CD4-positive, alpha-beta T cell treated with Interleukin-4 for 4 hours (primary cell): ENCODE results near the gene PEPD.

Experiments
- DNase-seq: peaks from one replicate; pipeline ENCODE4 v3.0.0-alpha.2; 2020

Gene PEPD

DNA sequence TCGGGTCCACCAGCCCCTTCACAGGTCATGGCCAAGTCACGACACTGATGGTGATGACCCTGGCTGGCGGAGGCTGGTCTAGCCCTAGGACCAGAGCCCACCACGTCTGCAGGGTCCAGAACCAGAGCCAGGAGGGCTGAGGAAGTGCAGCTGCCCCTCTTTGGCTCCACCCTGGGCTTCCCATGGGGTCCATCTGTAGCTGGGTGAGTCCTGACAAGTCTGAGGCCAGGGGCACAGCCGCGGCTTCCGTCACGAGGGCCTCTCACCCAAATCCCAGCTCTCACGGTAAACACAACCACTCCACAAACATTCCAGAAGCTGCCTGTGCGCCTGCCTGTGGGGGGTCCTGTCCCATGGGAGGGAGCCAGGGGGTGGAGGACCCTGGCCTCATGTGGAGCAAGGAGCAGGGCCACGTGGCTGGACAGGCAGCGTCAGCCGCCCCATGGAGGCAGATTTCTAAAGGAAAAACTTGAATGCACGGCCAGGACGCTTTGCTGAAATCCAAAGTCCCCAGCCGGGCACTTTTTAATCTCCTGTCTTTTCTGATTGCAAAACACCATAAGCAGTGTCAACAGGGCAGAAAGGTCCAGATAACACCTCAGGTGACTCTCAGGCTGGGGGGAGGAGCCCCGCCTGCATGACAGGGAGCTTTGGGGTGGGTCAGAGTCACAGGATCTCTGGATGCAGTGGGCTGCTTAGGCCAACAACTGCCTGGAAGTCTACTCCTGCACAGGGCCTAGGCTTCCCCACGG is 118.2 kb downstream of the PEPD start:
- DNase-seq, result no peak

DNA sequence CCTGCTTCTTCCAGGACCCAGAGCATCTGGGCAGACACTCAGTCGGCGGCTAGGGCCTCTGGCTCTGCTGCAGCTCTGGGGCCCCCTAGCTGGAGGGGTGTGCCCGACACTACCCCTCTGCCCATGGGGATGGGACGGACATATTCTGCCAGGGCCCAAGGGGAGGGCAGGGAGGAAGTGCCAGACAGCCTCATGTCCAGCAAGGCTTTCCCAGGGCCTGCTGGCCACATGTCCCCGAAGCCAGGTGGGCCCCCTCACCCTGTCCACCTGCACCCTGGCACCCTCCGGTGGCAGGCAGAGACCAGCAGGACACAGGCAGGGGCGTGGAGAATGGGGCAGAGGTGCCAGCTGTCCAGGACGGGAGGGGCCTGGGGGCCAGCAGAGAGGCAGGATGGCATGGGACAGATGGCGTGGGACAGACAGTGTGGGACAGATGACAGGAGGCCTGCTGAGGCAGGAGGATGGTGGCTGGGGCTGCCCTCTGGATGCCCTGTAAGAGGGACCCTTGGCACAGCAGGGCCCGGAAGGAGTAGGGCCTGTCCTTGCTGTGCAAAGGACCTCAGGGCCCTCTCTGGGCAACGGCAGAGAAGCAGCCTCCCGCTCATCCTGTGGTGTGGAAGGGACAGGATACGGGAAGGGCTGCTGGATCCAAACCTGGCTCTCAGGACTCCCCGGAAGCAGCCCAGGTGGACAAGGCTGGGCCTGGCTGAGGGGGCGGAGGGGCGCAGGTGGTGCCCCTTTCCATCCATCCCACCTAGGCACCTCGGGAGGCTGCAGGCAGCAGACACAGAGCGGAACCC is 119.0 kb downstream of the PEPD start:
- no peak for DNase-seq

- no peak for DNase-seq
Observed at GRCh38 chr19:33401683-33402420, 119.7 kb downstream of the PEPD start.

- no peak for DNase-seq
Observed at GRCh38 chr19:33400856-33401682, 120.5 kb downstream of the PEPD start.

DNA sequence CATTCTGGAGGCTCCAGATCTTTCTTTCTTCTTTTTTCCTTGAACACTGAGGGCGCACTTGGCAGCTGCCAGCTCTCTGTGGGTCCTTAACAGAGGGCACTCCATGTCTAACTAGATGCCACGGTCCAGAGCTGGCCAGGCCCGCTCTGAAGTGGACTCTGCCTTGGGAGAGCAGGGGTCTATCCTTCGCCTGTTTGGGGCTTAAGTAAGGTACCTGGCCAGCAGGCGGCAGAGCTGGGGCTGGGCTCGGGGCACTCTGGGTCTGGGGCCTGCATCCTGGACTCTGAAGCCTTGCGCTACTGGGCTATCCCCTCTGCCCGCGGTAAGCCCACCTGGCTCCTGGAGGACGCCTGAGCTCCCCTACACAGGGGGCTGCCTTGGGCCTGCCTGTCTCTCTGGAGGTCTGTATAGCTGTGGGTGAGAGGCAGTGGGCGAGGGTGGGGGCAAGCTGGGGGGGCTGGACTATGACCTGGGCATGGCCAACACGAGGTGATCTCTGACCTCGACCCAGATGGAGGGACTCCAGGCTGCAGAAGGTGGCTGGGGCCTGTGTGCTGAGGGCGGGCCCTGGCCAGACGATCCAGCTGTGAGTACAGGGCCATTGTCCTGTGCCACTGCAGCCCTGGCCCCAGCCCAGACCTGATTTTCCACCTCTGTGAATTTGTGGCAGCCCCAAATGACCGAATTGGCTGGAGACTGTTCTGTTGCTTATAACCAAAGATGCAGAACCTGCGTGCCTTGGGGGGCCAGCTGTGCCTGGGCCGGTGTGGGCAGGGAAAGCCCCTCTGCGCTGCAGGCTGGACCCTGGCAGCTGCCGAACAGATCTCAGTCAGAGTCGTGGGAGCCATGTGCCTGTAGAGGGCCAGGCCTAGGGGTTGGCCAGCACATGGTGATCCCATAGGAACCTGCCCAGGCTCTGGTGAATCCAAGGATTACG is 121.6 kb downstream of the PEPD start:
- DNase-seq, result no peak

DNA sequence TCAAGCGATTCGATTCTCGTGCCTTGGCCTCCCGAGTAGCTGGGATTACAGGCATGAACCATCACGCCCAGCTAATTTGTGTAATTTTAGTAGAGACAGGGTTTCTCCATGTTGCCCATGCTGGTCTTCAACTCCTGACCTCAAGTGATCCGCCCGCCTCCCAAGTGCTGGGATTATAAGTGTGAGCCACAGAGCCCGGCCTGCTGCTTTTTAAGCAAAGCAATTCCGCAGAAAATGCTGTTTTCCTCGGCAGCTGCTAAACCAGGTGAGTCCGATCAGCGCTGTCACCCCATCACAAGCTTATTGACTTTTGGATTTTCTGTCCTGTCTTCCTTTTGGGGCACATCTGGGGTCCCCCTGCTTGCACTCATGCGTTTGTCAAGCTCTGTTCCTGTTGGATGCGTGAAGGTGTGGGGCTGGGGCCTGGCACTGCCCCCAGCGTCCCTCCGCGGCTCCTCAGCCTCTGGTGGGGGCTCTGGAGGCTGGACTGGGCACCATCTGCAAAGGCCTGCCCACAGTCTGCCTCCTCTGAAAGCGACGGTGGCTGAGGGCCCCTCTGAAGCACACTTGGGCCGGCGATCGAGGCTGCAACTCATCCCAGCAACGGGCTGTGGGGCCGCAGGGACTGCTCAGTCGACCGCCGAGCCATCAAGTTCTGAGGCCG is 122.4 kb downstream of the PEPD start:
- no peak for DNase-seq

DNA sequence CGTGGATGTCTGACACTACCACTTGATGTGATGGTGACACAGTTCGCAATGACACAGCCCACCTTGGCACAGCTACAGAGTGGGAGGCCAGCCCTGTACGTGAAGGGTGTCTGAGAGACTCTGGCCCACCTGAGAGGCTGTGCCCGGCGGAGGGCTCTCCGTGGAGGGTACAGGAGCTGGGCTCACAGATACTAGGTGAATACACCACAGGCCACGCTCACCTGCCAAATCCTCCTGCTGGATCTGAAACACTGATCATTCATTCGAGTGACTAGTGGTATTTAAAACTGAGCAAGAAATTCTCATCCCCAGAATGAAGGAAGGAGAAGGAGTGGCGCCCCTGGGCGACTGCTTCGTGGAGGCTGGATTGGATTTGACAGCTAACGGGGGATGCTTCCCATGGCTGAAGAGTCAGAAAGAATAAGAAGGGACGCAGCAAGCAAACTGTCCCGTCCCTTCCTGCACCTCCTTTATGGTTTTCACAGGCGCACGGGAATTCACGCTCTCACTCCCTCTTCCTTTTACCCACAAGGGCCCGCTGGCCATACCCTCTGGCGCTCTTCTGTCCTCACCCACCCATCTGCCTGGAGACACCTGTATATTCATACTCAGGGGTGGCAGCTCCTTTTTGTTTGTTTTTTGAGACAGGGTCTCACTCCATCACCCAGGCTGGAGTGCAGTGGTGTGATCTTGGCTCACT is 123.1 kb downstream of the PEPD start:
- DNase-seq, result no peak

GRCh38 chr19:33397536-33398360 is 123.8 kb downstream of the PEPD start:
- no peak for DNase-seq

DNA sequence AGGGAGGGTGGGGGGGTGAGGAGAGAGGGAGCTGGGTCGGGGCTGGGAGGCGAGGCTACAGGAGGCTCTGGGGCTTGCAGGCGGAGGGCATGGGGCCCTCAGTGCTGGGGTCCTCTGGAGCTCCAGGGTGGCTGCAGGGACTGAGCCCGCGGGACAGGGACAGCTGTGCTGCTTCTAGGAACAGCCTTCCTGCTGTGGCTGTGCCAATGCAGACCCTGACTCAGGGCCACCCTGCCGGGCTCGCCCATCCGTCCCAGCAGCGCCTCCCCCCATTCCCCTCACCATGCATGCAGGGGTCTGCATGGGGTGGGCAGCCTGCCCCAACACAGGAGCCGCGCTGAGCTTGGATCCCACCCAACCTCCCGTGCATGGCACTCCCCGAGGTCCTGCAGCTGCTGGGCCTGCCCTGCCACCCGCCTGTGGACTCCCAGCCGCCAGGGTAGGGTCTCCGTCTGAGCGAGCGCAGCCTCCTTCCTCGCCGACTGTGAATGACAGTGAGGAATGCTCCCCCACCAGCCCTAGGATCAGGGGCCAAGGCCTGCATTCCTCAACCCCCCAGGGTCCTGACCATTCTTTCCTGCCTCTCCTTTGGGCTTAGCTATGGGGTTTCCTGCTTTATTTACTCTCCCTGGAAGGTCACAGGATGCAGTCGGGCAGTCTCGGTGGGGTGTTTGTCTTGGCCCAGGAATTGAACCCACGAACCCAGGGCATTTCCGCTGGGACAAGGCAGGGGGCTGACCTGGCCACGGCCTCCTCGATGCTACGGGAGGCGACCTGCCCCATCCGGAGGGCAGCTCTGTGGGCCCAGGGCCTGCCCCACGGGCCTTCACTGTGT is 124.7 kb downstream of the PEPD start:
- no peak for DNase-seq

DNA sequence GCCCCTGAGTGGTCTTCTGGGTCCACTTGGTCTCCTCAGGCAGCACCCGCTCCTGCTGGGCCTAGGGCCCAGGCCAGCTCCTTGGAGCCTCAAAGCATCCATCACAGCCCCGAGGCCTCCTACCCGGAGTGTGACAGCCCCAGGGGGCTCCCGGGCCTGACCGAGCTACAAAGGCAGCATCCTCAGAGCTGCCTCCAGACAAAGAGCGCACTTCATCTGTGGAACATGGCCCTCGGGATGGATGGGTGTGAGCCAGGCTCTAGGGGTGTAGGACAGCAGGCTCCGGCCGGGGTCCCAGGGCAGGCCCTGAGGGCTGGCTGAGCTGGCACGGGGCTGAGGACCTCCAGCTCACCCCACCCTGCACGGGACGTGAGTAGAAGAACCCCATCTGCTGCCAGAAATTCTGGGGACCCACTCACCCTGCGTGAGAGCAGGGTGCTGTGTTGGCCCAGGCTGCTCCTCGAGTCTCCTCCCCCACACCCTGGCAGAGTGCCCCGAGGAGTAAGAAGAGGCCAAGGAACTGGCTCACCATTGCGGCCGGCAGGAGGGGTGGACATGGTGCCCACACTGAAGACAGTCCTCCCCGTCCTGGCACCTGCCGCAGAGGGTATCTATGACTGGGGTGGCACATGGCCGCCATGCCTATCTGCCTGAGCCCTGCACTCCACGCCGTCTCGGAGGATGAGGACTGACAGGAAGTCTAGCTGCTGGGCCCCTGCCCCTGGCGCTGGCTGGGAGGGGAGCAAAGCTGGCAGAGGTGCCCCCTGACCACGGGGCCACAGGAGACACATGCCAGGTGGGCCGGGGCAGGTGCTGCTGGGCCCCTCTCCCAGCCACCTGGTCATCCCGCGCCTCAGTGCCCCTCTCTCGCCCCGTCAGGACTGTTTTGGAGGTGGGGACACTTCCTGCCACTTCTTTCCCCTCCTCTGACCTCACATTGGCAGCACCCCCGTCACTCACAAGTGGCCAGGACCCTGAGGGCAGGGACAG is 125.7 kb downstream of the PEPD start:
- no peak for DNase-seq

GRCh38 chr19:33394723-33395560 is 126.6 kb downstream of the PEPD start:
- DNase-seq, result no peak

GRCh38 chr19:33394006-33394722 is 127.4 kb downstream of the PEPD start:
- DNase-seq, result no peak

- no peak for DNase-seq
Observed at GRCh38 chr19:33393286-33394005, 128.1 kb downstream of the PEPD start.

DNA sequence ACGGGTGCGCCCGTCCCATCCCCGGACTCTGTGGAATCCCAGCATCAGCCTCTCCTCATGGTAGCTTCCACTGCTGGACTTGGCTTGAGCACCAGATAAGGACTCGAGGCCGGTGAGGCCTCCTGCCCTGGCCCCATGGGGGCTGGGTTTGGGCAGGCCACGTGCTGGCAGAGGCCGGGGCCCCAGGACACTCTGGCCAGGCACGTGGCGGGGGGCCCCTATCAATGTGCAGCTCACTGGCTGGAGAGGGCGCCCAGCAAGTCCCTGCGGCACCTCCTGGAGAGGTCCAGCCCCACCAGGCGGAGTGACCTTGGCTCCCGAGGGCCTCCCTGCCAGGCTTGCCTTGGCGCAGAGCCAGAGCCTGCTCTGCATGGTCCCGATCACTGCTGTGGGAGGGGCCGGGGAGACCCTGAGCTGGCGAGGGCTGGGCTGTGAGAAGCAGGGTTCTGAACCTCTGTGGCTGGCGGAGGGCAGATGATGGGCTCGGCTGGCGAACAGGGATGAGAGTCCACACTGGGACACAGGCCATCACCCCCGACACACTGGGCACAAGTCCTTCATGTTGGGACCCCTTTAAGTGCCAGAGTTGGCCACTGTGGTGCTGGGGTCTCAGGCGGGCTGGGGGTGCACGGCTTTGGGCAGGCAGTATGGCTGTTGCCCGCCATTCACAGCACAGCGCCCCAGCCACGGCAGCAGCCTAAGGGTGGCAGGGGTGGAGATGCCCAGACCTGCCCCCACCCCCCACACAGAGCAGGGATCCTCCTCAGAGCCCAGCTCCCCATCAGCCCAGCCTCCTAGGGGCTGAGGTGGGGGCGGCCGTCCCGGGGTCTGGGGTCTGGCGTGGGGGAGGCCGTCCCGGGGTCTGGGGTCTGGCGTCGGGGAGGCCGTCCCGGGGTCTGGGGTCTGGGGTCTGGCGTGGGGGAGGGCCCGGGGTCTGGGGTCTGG is 129.0 kb downstream of the PEPD start:
- no peak for DNase-seq
